Neural progenitor cell (in vitro differentiated cells): ENCODE measurements around the gene USP10. TPM values are rescaled to one million over a fixed set of nuclear protein-coding genes. Genes with fewer than 3 reads are reported as not detected.
A peak's percentile ranks its signal among the peaks of the same experiment; 100 is the strongest.

Experiments used
- DNase-seq: peaks from one replicate; pipeline ENCODE4 v3.0.0-alpha.2; 2016; ENCODE audit warnings: low spot score
- H2AFZ ChIP-seq: fragments of 200-600 bp; sonication (generic); replicated peaks from 2 replicates; pipeline ENCODE4 v1.6.1; 2016; ENCODE audit warnings: antibody characterized with exemption
- H3F3A ChIP-seq: fragments of 200-600 bp; sonication (generic); 2 replicates; pipeline ENCODE4 v1.6.1; 2016; ENCODE audit warnings: antibody characterized with exemption, low read depth
- H3K27ac ChIP-seq: fragments of 200-600 bp; sonication (generic); 2 replicates; pipeline ENCODE4 v1.5.1; 2016; ENCODE audit warnings: mild to moderate bottlenecking
- H3K27me3 ChIP-seq: fragments of 200-600 bp; sonication (generic); 2 replicates; pipeline ENCODE4 v1.6.1; 2016; ENCODE audit warnings: mild to moderate bottlenecking, moderate library complexity
- H3K36me3 ChIP-seq: fragments of 200-600 bp; sonication (generic); 2 replicates; pipeline ENCODE4 v1.5.1; 2016
- H3K4me1 ChIP-seq: fragments of 200-600 bp; sonication (generic); 2 replicates; pipeline ENCODE4 v1.6.1; 2016; ENCODE audit warnings: mixed run types
- H3K4me2 ChIP-seq: fragments of 200-600 bp; sonication (generic); 2 replicates; pipeline ENCODE4 v1.6.1; 2016
- H3K4me3 ChIP-seq: fragments of 200-600 bp; sonication (generic); 2 replicates; pipeline ENCODE4 v1.5.1; 2016
- H3K79me2 ChIP-seq: fragments of 200-600 bp; sonication (generic); 2 replicates; pipeline ENCODE4 v1.6.1; 2016; ENCODE audit warnings: low read depth
- H3K9ac ChIP-seq: fragments of 200-600 bp; sonication (generic); 2 replicates; pipeline ENCODE4 v1.6.1; 2016
- H3K9me3 ChIP-seq: fragments of 200-600 bp; sonication (generic); 2 replicates; pipeline ENCODE4 v1.5.1; 2016; ENCODE audit warnings: low read depth
- H4K20me1 ChIP-seq: fragments of 200-600 bp; sonication (generic); 2 replicates; pipeline ENCODE4 v1.6.1; 2016; ENCODE audit warnings: low read depth
- H3K27ac Mint-ChIP-seq: 3 replicates; pipeline ENCODE4 v1.8.0; 2021; ENCODE audit warnings: mixed read lengths
- H3K27me3 Mint-ChIP-seq: 2 replicates; pipeline ENCODE4 v1.8.0; 2022; ENCODE audit warnings: low read depth, mild to moderate bottlenecking, inconsistent platforms, moderate library complexity, mixed read lengths; ENCODE audit not compliant: insufficient read depth
- H3K36me3 Mint-ChIP-seq: 3 replicates; pipeline ENCODE4 v1.8.0; 2021; ENCODE audit warnings: mixed read lengths
- H3K4me1 Mint-ChIP-seq: 3 replicates; pipeline ENCODE4 v1.8.0; 2021; ENCODE audit warnings: mixed read lengths
- H3K4me3 Mint-ChIP-seq: 3 replicates; pipeline ENCODE4 v1.8.0; 2021; ENCODE audit warnings: mild to moderate bottlenecking, moderate library complexity, mixed read lengths
- H3K9me3 Mint-ChIP-seq: 3 replicates; pipeline ENCODE4 v1.8.0; 2020; ENCODE audit warnings: mixed read lengths
- EZH2 ChIP-seq: fragments of 200-600 bp; sonication (generic); IDR thresholded peaks from 2 replicates; pipeline ENCODE4 v1.6.1; 2017; ENCODE audit warnings: antibody characterized with exemption, mild to moderate bottlenecking, moderate library complexity
- EZH2phosphoT487 ChIP-seq: fragments of 200-600 bp; sonication (generic); IDR thresholded peaks from 2 replicates; pipeline ENCODE4 v1.6.1; 2017; ENCODE audit warnings: antibody characterized with exemption
- total RNA-seq: library from RNA; depleted of rRNA; stranded (reverse); fragments of >200 nt; gene quantifications from 2 replicates; pipeline ENCODE4 v1.2.3, GENCODE V29; 2015; ENCODE audit warnings: low replicate concordance
- TF ChIP-seq, protein P1 (sequence below): fragments of 200-600 bp; sonication (generic); IDR thresholded peaks from 2 replicates; pipeline ENCODE4 v1.5.1; 2017; ENCODE audit warnings: antibody characterized with exemption, mild to moderate bottlenecking

The USP10 gene
- total RNA-seq, 1 donor from 2014 or later, result 130 TPM

DNA sequence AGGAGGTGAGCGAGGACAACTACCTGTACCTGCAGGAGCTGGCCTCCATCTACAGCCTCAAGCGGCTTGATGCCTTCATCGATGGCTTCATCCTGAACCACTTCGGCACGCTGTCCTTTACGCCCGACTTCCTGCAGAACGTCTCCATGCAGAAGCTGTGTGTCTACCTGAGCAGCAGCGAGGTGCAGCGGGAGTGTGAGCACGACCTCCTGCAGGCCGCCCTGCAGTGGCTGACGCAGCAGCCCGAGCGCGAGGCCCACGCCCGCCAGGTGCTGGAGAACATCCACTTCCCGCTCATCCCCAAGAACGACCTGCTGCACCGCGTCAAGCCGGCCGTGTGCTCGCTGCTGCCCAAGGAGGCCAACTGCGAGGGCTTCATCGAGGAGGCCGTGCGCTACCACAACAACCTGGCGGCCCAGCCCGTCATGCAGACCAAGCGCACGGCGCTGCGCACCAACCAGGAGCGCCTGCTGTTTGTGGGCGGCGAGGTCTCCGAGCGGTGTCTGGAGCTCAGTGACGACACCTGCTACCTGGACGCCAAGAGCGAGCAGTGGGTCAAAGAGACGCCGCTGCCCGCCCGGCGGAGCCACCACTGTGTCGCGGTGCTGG, 42.5 kb upstream of the USP10 start:
- no peaks in the 10 kb centered on the region for H3K27me3 ChIP-seq
- H3K4me3 ChIP-seq, result no peak overlapping the region
- no peak overlapping the region for H3K27ac ChIP-seq
- Mint-ChIP-seq H3K4me3 (no peak overlapping the region), H3K9me3 (no peaks in the 10 kb centered on the region), H3K27me3 (peaks cover 5% of the 10 kb centered on the region), H3K4me1 (peaks cover 3% of the 10 kb centered on the region), H3K36me3 (peaks cover 28% of the 10 kb centered on the region), H3K27ac (no peak overlapping the region)
- no peak overlapping the region for H2AFZ ChIP-seq
- H3F3A ChIP-seq, result no peaks in the 10 kb centered on the region
- no peaks in the 10 kb centered on the region for H3K4me1 ChIP-seq
- no peak overlapping the region for H3K4me2 ChIP-seq
- H3K9me3 ChIP-seq, result no peaks in the 10 kb centered on the region
- TF ChIP-seq, protein P1, sequence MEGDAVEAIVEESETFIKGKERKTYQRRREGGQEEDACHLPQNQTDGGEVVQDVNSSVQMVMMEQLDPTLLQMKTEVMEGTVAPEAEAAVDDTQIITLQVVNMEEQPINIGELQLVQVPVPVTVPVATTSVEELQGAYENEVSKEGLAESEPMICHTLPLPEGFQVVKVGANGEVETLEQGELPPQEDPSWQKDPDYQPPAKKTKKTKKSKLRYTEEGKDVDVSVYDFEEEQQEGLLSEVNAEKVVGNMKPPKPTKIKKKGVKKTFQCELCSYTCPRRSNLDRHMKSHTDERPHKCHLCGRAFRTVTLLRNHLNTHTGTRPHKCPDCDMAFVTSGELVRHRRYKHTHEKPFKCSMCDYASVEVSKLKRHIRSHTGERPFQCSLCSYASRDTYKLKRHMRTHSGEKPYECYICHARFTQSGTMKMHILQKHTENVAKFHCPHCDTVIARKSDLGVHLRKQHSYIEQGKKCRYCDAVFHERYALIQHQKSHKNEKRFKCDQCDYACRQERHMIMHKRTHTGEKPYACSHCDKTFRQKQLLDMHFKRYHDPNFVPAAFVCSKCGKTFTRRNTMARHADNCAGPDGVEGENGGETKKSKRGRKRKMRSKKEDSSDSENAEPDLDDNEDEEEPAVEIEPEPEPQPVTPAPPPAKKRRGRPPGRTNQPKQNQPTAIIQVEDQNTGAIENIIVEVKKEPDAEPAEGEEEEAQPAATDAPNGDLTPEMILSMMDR, result no peak
- no peak for TF ChIP-seq EZH2
- no peak for TF ChIP-seq EZH2phosphoT487
- DNase-seq, result no peak
- no peaks in the 10 kb centered on the region for H4K20me1 ChIP-seq
- H3K79me2 ChIP-seq, result no peaks in the 10 kb centered on the region
- H3K9ac ChIP-seq, result no peak overlapping the region
- no peaks in the 10 kb centered on the region for H3K36me3 ChIP-seq

DNA sequence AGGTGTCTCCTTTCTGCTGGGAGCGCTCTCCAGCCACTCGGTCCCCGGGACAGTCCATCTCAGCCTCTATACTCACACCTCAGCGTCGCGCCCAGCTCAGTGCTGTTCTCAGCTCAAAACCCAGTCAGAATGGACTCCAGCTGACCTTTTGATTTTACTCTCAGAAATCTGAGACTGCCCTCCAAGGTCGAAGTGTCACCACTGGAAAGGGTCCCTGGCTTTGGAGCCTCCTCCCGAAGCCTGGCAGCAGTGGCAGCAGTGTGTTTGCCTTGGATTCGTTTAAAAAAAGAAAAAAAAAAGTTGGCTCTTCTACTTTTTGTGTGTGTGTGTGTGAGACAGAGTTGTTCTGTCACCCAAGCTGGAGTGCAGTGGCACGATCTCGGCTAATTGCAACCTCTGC, 41.1 kb upstream of the USP10 start:
- H2AFZ ChIP-seq, result no peak overlapping the region
- no peak for TF ChIP-seq EZH2phosphoT487
- TF ChIP-seq, protein P1, result no peak
- TF ChIP-seq EZH2, result no peak
- no peaks in the 10 kb centered on the region for H3K79me2 ChIP-seq
- H3F3A ChIP-seq, result no peaks in the 10 kb centered on the region
- H3K4me3 Mint-ChIP-seq, result no peak overlapping the region
- no peaks in the 10 kb centered on the region for H3K27me3 ChIP-seq
- H3K9ac ChIP-seq, result no peak overlapping the region
- no peaks in the 10 kb centered on the region for H3K36me3 ChIP-seq
- H3K4me2 ChIP-seq, result no peak overlapping the region
- peaks cover 26% of the 10 kb centered on the region for H3K36me3 Mint-ChIP-seq
- no peak for DNase-seq
- peaks cover 3% of the 10 kb centered on the region for H3K4me1 Mint-ChIP-seq
- no peaks in the 10 kb centered on the region for H4K20me1 ChIP-seq
- no peaks in the 10 kb centered on the region for H3K9me3 ChIP-seq
- no peaks in the 10 kb centered on the region for H3K4me1 ChIP-seq
- no peak overlapping the region for H3K4me3 ChIP-seq
- peak overlapping the region; percentile 57 for H3K27ac Mint-ChIP-seq
- H3K9me3 Mint-ChIP-seq, result no peaks in the 10 kb centered on the region
- no peak overlapping the region for H3K27ac ChIP-seq
- peaks cover 5% of the 10 kb centered on the region for H3K27me3 Mint-ChIP-seq

DNA sequence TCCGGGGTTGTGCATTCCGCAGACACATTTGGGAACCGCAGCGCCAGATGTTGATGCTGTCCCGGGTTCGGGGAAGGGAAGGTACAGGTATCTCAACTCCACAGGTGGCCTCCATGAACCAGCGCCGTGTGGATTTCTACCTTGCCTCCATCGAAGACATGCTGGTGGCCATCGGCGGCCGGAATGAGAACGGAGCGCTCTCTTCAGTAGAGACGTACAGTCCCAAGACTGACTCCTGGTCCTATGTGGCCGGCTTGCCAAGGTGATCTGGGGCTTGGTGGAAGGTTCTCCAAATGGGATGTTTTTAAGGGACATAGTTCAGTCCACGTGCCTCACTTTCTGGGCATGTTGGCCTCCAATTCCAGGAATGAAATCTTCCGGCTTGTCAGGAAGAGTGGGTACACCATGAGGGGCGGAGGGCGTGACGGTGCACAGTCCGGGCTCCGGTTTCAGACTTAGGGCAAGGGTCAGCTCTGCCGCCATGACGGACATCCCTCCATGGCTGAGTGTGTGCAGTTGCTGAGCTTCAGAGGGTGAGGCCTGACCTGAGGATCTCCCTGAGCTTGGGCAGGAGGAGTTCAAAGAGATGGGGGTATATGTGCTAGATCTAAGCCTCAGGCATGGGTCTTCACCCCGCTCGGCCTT, 40.0 kb upstream of the USP10 start:
- TF ChIP-seq EZH2phosphoT487 (no peak), EZH2 (no peak)
- TF ChIP-seq, protein P1, result no peak
- Histone ChIP-seq H3K9me3 (no peaks in the 10 kb centered on the region), H3K36me3 (no peaks in the 10 kb centered on the region), H3K79me2 (no peaks in the 10 kb centered on the region), H3K4me2 (no peak overlapping the region), H3K9ac (no peak overlapping the region), H3K4me1 (no peaks in the 10 kb centered on the region), H2AFZ (no peak overlapping the region), H3K27ac (no peak overlapping the region), H3K4me3 (no peak overlapping the region), H3F3A (no peaks in the 10 kb centered on the region), H4K20me1 (no peaks in the 10 kb centered on the region), H3K27me3 (no peaks in the 10 kb centered on the region)
- H3K27ac Mint-ChIP-seq, result no peak overlapping the region
- H3K36me3 Mint-ChIP-seq, result peaks cover 29% of the 10 kb centered on the region
- H3K4me1 Mint-ChIP-seq, result no peaks in the 10 kb centered on the region
- no peak for DNase-seq
- peak overlapping the region; percentile 2 for H3K4me3 Mint-ChIP-seq
- H3K9me3 Mint-ChIP-seq, result no peaks in the 10 kb centered on the region
- peaks cover 5% of the 10 kb centered on the region for H3K27me3 Mint-ChIP-seq
